ENCODE results near the gene RUSC2.
"Not testable (repeated sequence)": the region's sequence is repeated elsewhere in the genome, so short reads cannot be mapped to it uniquely, and the experiment has no call there.

The RUSC2 gene

DNA sequence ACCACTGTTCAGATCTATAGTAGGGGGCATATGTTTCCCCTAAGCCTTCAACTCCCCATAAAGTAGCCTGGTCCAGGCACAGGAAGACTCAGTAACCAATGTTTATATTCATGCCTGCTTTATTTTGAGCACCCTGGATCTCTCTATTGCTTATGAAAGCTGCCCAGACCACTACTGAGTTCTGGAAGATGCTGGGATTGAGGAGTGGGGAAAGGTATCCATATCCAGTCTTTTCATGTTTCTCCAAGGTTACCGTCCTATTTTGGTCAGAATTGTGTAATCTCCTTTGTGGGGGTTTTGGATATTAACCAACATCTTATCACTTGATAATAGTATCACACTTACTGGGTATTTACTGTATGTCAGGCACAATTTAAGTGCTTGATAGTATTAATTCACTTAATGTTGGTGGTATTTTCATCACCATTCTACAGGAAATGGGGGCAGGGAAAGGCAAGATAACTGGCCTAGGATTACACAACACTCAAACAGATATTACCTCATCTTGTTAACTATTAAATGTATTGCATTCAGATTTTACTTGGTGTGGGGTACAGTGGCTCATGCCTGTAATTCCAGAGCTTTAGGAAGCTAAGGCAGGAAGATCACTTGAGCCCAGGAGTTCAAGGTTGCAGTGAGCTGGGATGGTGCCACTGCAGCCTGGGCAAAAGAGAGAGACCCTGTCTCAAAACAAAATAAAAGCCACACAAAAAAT, 36.3 kb downstream of the RUSC2 start:
- DNase-seq, result no peak

DNA sequence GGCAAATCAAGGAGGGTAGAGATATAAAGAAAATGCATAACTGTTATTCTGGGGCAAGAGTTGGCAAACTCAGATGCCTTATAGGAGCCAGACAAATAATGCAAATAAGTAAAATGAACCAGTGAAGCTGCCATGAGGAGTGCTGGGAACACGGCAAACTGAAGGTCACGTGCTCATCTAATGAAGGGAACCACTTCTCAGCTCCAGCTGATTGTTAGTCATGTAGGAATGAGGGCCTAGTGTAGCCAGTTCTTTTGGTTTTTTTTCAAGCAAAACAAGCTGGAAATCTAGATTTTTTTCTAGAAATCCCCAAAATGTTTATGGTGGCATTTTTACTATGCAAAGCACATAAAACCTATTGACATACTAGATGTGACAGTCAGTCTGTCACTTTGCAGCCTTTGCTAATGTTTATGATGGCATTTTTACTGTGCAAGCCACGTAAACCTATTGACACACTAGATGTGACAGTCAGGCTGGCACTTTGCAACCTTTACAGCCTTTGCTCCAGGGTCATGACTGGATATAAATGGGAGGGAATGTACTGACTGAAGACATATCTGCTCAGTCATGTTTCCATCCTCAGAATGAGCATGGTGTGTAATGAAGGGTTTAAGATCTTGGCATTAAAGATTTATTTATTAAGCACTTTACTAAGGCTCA, 39.4 kb downstream of the RUSC2 start:
- no peak for DNase-seq

DNA sequence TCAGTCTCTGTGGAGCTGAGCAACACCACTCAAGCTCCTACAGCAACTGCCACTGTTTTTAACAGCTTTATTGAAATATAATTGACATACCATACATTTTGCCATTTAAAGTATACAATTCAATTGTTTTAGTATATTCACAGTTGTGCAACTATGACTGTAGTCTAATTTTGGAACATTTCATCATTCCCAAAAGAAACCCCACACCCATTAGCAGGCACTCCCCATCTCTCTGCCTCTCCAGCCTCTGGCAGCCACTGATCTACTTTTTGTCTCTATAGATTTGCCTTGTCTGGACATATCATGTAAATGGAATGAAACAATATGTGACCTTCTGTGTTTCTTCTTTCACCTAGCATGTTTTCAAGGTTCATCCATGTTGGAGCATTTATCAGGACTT, 43.5 kb downstream of the RUSC2 start:
- DNase-seq, result no peak

DNA sequence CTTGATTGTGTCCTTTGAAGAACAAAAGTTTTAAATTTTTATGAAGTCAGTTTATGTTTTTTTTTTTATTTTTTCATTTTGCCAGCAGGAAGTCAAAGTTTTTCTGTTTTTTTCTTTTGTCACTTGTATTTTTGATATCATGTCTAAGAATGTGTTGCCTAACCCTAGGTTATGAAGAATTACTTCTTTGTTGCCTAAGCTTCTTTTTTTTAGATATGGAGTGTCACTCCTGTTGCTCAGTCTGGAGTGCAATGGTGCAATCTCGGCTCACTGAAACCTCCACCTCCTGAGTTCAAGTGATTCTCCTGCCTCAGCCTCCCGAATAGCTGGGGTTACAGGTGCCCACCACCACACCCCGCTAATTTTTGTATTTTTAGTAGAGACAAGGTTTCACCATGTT, 45.0 kb downstream of the RUSC2 start:
- not testable (repeated sequence) for DNase-seq

DNA sequence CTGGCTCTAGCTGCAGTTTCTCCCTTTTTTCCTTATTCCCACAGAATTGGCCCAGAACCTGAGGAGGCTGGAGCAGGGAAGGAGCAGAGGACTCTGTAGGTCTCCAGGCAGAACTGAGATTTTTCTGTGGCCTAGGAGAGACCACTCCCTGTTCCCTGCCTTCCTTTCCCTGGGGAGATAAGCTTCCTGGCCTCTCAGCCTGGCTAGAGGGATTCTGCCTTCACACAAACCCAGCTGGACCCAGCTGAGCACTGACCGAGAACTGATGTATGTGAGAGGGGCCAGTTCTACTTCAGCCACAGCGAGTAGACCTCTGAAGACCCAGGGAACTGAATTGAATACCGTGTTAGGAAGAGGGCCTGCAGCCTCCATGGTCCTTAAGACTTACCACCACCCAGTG, 48.0 kb downstream of the RUSC2 start:
- no peak for DNase-seq

DNA sequence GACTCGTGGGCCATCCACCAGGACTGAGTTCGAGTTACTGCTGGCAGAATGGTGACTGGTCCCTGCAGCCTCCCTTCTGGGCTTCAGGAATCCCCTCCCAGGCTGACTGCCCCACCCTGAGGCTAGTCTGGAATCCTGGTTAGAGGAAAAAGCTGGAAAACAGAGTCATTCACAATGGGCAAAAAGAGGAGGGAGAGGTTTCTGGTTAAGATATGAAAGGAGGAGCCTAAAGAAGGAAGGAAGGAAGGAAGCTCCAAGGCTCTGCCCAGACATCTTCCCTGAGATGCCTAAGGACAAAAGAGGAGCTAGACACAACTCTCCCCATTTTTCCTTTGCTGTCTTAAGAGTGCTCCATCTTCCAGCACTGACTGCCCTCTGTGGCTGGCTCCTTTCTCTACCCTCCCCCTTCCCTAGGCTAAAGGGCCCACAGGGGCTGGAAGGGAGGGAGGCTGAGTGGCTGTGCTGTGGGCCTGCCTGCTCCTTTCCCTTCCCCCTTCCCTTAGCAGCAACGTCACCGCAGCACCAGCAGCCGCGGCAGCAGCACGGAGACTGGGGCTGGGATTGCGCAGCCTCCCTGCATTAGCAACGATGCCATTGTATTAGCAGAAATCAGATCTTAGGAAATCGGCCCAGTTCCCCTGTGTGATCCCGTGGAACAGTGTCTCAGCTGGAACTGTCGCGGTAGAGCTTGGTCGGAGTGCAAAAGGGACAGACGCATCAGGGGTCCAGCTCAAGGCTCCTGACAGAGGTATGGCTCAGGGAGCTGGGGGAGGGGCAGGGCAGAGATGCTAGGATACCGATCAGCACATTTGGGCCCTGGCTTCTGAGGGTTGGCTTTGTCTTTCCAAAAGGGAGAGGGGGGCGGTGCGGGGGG, 48.7 kb downstream of the RUSC2 start:
- DNase-seq, result no peak
